Measurements from ENCODE around the gene CHST8.

The CHST8 gene

DNA sequence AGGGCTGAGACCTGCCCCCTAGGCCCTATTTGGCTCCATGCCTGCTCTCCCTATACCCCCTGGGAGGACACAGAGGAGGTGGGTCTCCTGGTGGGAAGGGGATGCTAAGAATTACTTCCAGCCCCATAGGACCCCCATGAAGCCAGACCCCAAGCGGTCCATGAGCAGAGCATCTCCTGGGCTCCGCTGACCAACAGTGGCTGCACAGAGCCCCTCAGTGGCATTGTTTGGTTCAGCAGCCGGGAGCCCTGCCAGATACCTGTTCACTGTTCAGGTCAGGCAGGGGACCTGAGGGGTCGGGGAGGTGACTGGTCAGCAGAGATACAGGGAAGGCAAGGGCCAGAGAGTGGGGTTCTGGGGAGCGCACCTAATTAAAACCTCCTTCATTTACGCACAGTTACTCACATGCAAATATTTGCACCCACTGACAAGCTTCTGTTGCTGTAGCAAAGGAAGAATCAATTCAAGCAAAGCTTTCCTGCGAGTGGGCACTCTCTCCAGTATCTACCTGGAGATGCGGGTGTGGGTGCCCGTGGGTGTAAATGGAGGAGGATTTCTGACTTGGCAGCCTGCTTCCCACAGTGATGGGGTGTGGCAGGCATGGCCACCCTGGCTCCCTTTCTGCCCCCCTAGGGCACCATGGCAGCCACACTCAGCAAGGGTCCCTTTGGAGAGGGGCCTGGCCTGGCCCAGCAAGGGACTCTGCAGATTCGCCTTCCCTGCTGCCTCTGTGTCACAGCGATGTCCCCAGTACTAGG lies 83.5 kb downstream of the CHST8 start:
- CTCF ChIA-PET: interaction anchor here (1.5 kb wide), 1 partner anchor 289 kb away, joined by 3 read pairs; no protein-coding TSS in a partner anchor
- TF ChIP-seq, protein P1, sequence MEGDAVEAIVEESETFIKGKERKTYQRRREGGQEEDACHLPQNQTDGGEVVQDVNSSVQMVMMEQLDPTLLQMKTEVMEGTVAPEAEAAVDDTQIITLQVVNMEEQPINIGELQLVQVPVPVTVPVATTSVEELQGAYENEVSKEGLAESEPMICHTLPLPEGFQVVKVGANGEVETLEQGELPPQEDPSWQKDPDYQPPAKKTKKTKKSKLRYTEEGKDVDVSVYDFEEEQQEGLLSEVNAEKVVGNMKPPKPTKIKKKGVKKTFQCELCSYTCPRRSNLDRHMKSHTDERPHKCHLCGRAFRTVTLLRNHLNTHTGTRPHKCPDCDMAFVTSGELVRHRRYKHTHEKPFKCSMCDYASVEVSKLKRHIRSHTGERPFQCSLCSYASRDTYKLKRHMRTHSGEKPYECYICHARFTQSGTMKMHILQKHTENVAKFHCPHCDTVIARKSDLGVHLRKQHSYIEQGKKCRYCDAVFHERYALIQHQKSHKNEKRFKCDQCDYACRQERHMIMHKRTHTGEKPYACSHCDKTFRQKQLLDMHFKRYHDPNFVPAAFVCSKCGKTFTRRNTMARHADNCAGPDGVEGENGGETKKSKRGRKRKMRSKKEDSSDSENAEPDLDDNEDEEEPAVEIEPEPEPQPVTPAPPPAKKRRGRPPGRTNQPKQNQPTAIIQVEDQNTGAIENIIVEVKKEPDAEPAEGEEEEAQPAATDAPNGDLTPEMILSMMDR (conservative IDR thresholded peaks at IDR 0.05; ENCODE audit: low read depth): no peak

DNA sequence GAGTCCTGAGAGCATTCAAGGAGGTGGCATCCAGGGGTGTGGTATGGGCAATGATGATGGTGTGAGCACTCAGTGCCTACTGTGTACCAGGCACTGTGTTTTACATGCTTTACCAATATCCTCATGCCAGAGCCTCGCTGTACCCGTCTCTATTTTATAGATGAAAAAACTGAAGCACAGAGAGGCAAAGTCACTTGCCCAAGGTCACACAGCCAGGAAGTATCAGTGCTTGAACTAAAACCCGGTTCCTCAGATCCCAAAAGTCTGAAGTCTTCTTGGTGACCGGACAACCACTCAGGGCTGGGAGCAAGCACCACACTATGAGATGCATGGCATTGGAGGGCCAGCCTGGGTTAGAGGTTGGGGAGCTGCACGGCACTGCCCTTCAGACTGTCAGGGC lies 84.1 kb downstream of the CHST8 start:
- TF ChIP-seq, protein P1 (conservative IDR thresholded peaks at IDR 0.05; ENCODE audit: low read depth): no peak
- DNase-seq (ENCODE audit: low spot score): no peak
- H3K27ac ChIP-seq: no peak overlapping the region
- POLR2A ChIA-PET (ENCODE audit: low non-redundant PET): no interaction called here
- CTCF ChIA-PET: interaction anchor here (1.5 kb wide), 1 partner anchor 290 kb away, joined by 3 read pairs; no protein-coding TSS in a partner anchor

More for the DNA sequence above, 83.5 kb downstream of the CHST8 start:
- POLR2A ChIA-PET (ENCODE audit: low non-redundant PET): interaction anchor here (0.6 kb wide), 2 partner anchors 23 to 291 kb away, joined by 3 read pairs; no protein-coding TSS in a partner anchor
- no peak for DNase-seq (ENCODE audit: low spot score)
- no peak overlapping the region for H3K27ac ChIP-seq

DNA sequence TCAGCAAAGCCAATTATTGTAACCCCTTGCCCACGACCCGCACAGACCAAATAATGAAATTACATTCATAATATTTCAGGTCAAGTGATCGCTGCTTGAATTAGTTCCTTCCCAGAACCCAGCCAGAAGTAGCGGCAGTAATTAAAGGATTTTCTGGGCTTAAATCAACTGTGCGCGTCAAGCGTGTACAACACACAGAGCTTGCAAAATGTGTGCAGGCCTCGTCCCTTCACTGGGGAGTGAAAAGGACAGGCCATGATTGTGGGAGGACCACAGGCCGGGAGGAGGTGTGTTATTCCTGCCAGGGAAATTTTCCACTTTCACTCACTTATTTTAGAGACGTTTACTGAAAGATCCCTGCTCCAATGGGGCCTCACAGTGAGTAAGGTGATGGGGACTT lies 84.9 kb downstream of the CHST8 start:
- no peak overlapping the region for H3K27ac ChIP-seq
- DNase-seq (ENCODE audit: low spot score): no peak
- ChIA-PET CTCF (no interaction called here), POLR2A (ENCODE audit: low non-redundant PET) (no interaction called here)
- TF ChIP-seq, protein P1 (conservative IDR thresholded peaks at IDR 0.05; ENCODE audit: low read depth): no peak

DNA sequence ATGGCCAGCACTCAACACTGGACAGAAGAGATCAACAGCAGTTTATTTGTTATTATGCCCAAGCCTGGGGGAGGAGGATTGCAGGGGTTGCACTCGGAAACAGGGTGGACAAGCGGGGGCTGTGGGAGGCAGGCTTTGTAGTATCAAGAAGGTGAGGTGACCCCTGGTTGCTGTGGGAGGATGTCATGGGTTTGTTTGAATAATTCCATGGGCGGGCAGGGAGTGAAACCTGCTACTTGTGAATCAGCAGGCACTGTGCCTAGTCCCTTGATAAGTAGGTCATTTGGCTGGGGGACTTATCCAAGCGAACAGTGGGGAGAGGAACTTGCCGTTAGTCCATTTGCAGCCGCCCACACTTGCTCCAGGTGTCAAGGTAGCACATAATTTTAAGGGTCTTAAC lies 90.5 kb downstream of the CHST8 start:
- CTCF ChIA-PET: no interaction called here
- TF ChIP-seq, protein P1 (conservative IDR thresholded peaks at IDR 0.05; ENCODE audit: low read depth): no peak
- no peak for DNase-seq (ENCODE audit: low spot score)
- POLR2A ChIA-PET (ENCODE audit: low non-redundant PET): no interaction called here
- H3K27ac ChIP-seq: no peak overlapping the region

DNA sequence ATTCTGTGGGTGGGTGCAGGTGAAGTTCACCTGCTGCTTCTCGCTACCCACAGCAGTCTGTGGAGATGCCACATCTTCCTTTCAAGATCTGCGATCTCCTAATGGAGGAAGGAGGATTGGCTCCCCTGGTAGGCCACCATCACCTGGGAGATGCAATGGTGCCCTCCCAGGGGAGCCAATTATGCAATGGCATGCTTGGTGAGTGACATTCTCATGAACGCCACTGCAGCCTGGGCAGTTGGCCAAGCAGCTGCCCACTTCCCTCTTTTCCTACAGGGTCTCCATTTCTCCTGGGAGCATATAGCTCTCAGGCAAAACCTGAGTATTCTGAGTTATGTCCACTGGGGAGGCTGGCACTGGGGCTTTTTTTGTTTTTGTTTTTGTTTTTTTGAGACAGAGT lies 91.4 kb downstream of the CHST8 start:
- TF ChIP-seq, protein P1 (conservative IDR thresholded peaks at IDR 0.05; ENCODE audit: low read depth): no peak
- no peak overlapping the region for H3K27ac ChIP-seq
- no peak for DNase-seq (ENCODE audit: low spot score)
- ChIA-PET CTCF (interaction anchor here (0.6 kb wide), 1 partner anchor 15 kb away, joined by 8 read pairs; no protein-coding TSS in a partner anchor), POLR2A (ENCODE audit: low non-redundant PET) (no interaction called here)

DNA sequence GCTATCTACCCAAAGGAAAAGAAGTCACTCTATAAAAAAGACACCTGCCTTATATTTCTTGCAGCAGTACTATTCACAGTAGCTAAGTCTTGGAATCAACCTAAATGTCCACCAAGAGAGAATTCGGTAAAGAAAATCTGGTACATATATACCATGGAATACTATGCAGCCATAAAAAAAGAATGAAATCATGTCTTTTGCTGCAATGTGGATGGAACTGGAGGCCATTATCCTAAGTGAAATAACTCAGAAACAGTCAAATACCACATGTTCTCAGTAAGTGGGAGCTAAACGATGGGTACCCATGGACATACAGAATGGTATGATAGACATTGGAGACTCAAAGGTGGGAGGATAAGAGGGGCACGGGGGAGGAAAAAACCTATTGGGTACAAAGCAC lies 92.4 kb downstream of the CHST8 start:
- ChIA-PET POLR2A (ENCODE audit: low non-redundant PET) (no interaction called here), CTCF (no interaction called here)
- no peak overlapping the region for H3K27ac ChIP-seq
- DNase-seq (ENCODE audit: low spot score): no peak
- TF ChIP-seq, protein P1 (conservative IDR thresholded peaks at IDR 0.05; ENCODE audit: low read depth): no peak

Measured in RWPE1 (cell line).